Parathyroid adenoma (tissue), 2 donors: ENCODE data around the gene ERCC6L.

ENCODE experiments used
- H2AFZ ChIP-seq: fragments of 300-600 bp; sonication (generic); one replicate; pipeline ENCODE4 v1.7.0; 2017; ENCODE audit warnings: antibody characterized with exemption, mild to moderate bottlenecking
- H3K27ac ChIP-seq: fragments of 300-600 bp; sonication (generic); one replicate; pipeline ENCODE4 v1.7.0; 2017
- H3K27me3 ChIP-seq: fragments of 300-600 bp; sonication (generic); one replicate; pipeline ENCODE4 v1.7.0; 2017; ENCODE audit warnings: low read length; ENCODE audit not compliant: control insufficient read depth, insufficient read depth
- H3K36me3 ChIP-seq: fragments of 300-600 bp; sonication (generic); one replicate; pipeline ENCODE4 v1.7.0; 2017; ENCODE audit warnings: low read length; ENCODE audit not compliant: control insufficient read depth, insufficient read depth
- H3K4me1 ChIP-seq: fragments of 300-600 bp; sonication (generic); one replicate; pipeline ENCODE4 v1.7.0; 2017; ENCODE audit warnings: control low read depth
- H3K4me2 ChIP-seq: fragments of 300-600 bp; sonication (generic); one replicate; pipeline ENCODE4 v1.7.0; 2017; ENCODE audit warnings: low read length
- H3K4me3 ChIP-seq: fragments of 300-600 bp; sonication (generic); one replicate; pipeline ENCODE4 v1.7.0; 2017; ENCODE audit warnings: low read depth, low read length
- H3K79me2 ChIP-seq: fragments of 300-600 bp; sonication (generic); one replicate; pipeline ENCODE4 v1.7.0; 2017; ENCODE audit warnings: control low read depth
- H3K9ac ChIP-seq: fragments of 300-600 bp; sonication (generic); one replicate; pipeline ENCODE4 v1.7.0; 2017; ENCODE audit warnings: mild to moderate bottlenecking
- H3K9me3 ChIP-seq: fragments of 300-600 bp; sonication (generic); one replicate; pipeline ENCODE4 v1.7.0; 2017; ENCODE audit warnings: low read length; ENCODE audit not compliant: control insufficient read depth
- CTCF ChIP-seq: fragments of 300-600 bp; sonication (generic); IDR thresholded peaks from one replicate; pipeline ENCODE4 v1.7.0; 2017; ENCODE audit warnings: antibody characterized with exemption, mild to moderate bottlenecking
- donor health status: primary hyperparathyroidism.

The ERCC6L gene

DNA sequence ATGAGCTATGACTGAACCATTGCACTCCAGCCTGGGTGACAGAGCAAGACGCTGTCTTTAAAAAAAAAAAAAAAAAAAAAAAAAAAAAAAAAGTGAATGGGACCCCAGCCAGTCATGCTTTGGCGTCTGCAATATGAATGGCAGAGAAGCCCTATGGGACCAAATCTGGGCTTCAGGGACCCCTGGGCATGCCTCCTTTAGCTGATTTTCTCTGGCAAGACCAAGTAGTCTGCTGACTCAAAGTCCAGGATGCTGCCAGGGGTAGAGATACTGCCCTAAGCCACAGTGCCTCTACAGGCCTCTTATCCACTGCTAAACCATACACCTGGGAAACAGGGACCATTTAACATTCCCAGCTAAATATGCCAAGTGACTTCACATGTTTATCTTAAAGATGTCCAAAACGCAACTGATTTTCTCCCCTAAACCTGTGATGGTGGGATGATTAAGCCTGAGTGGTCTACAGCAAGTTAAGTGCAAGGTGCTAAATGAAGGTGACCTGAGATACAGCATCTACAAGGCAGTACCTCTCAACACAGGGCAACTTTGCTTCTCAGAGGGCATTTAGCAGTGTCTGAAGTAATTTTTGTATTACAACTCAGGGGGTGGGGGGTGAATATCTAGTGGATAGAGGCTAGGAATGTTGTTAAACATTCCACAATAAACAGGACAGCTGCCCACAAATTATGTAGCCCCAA is 32.4 kb upstream of the ERCC6L start:
- Histone ChIP-seq H3K4me3 (no peak overlapping the region), H3K27ac (no peak overlapping the region), H3K27me3 (no peaks in the 10 kb centered on the region), H3K4me2 (no peak overlapping the region), H3K4me1 (no peaks in the 10 kb centered on the region), H2AFZ (no peak overlapping the region), H3K9ac (no peak overlapping the region), H3K36me3 (no peaks in the 10 kb centered on the region), H3K79me2 (no peaks in the 10 kb centered on the region), H3K9me3 (no peaks in the 10 kb centered on the region)
- no peak for TF ChIP-seq CTCF

DNA sequence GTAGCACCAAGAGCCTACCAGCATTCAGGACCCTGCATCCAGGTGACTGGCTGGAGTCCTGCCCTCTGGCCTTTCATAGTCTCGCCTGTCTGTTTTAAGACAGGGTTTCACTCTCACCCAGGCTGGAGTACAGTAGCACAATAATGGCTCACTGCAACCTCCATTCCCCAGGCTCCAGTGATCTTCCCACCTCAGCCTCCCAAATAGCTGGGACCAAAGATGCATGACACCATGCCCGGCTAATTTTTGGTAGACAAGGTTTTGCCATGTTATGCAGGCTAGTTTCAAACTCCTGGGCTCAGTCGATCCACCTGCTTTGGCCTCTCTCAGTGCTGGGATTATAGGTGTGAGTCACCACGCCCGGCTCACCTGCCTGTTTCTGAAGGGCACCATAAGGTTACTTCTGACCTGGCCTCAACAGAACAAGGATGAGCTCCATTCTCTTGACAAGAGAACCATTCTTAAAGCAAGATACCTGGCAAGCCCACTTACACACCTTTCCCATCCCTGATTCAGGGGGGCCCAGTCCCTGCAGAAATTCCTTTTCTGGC is 31.6 kb upstream of the ERCC6L start:
- Histone ChIP-seq H3K79me2 (no peaks in the 10 kb centered on the region), H3K27me3 (no peaks in the 10 kb centered on the region), H3K9ac (no peak overlapping the region), H3K9me3 (no peaks in the 10 kb centered on the region), H2AFZ (no peak overlapping the region), H3K4me1 (no peaks in the 10 kb centered on the region), H3K4me3 (no peak overlapping the region), H3K36me3 (no peaks in the 10 kb centered on the region), H3K27ac (no peak overlapping the region), H3K4me2 (no peak overlapping the region)
- TF ChIP-seq CTCF = no peak

GRCh38 chrX:72269671-72270251 is 30.9 kb upstream of the ERCC6L start:
- Histone ChIP-seq H2AFZ (no peak overlapping the region), H3K27ac (no peak overlapping the region), H3K4me1 (no peaks in the 10 kb centered on the region), H3K79me2 (no peaks in the 10 kb centered on the region), H3K9ac (no peak overlapping the region), H3K9me3 (no peaks in the 10 kb centered on the region), H3K27me3 (no peaks in the 10 kb centered on the region), H3K4me2 (no peak overlapping the region), H3K36me3 (no peaks in the 10 kb centered on the region), H3K4me3 (no peak overlapping the region)
- TF ChIP-seq CTCF = no peak

GRCh38 chrX:72268597-72269365 is 30.0 kb upstream of the ERCC6L start:
- Histone ChIP-seq H3K4me3 (no peak overlapping the region), H3K9ac (no peak overlapping the region), H3K79me2 (no peaks in the 10 kb centered on the region), H3K27ac (no peak overlapping the region), H3K4me1 (no peaks in the 10 kb centered on the region), H3K4me2 (no peak overlapping the region), H3K36me3 (no peaks in the 10 kb centered on the region), H3K9me3 (no peaks in the 10 kb centered on the region), H3K27me3 (no peaks in the 10 kb centered on the region), H2AFZ (no peak overlapping the region)
- no peak for TF ChIP-seq CTCF
